GM19328 (cell line): Measurements from ENCODE around the gene GALK2.

Source experiments
- ATAC-seq: cut with Tn5 transposase; IDR thresholded peaks from one replicate; pipeline ENCODE4 v1.9.1; 2021; ENCODE audit warnings: mild to moderate bottlenecking, moderate library complexity; ENCODE audit not compliant: unreplicated experiment

The GALK2 gene

GRCh38 chr15:49278751-49279150, 108.7 kb downstream of the GALK2 start:
- ATAC-seq, result no peak

GRCh38 chr15:49279521-49280456, 109.7 kb downstream of the GALK2 start:
- ATAC-seq, result no peak

GRCh38 chr15:49282366-49282765, 112.3 kb downstream of the GALK2 start:
- no peak for ATAC-seq

GRCh38 chr15:49286649-49287404, 116.8 kb downstream of the GALK2 start:
- no peak for ATAC-seq

- no peak for ATAC-seq
Observed at GRCh38 chr15:49287481-49287880, 117.4 kb downstream of the GALK2 start.

GRCh38 chr15:49288391-49288790, 118.3 kb downstream of the GALK2 start:
- no peak for ATAC-seq

GRCh38 chr15:49290191-49290590, 120.1 kb downstream of the GALK2 start:
- ATAC-seq, result no peak

GRCh38 chr15:49293941-49294340, 123.9 kb downstream of the GALK2 start:
- no peak for ATAC-seq

- no peak for ATAC-seq
Observed at GRCh38 chr15:49296258-49296657, 126.2 kb downstream of the GALK2 start.

- no peak for ATAC-seq
Observed at GRCh38 chr15:49297584-49297983, 127.5 kb downstream of the GALK2 start.

GRCh38 chr15:49300856-49301255, 130.8 kb downstream of the GALK2 start:
- ATAC-seq, result no peak

GRCh38 chr15:49301562-49301961, 131.5 kb downstream of the GALK2 start:
- no peak for ATAC-seq

- no peak for ATAC-seq
Observed at GRCh38 chr15:49303003-49303402, 133.0 kb downstream of the GALK2 start.

GRCh38 chr15:49306551-49306950, 136.5 kb downstream of the GALK2 start:
- ATAC-seq, result no peak

GRCh38 chr15:49308686-49309085, 138.6 kb downstream of the GALK2 start:
- ATAC-seq, result no peak

- no peak for ATAC-seq
Observed at GRCh38 chr15:49309889-49310288, 139.8 kb downstream of the GALK2 start.

- no peak for ATAC-seq
Observed at GRCh38 chr15:49313650-49314049, 143.6 kb downstream of the GALK2 start.

- no peak for ATAC-seq
Observed at GRCh38 chr15:49314716-49315115, 144.7 kb downstream of the GALK2 start.

- ATAC-seq, result no peak
Observed at GRCh38 chr15:49315391-49315823, 145.4 kb downstream of the GALK2 start.

GRCh38 chr15:49320351-49320750, 150.3 kb downstream of the GALK2 start:
- ATAC-seq, result no peak

GRCh38 chr15:49323207-49323606, 153.2 kb downstream of the GALK2 start:
- no peak for ATAC-seq

- no peak for ATAC-seq
Observed at GRCh38 chr15:49327927-49328326, 157.9 kb downstream of the GALK2 start.
